Breast epithelium (tissue), 4 donors: Measurements from ENCODE around the gene DHX58. TPM values are rescaled to one million over a fixed set of nuclear protein-coding genes. Genes with fewer than 3 reads are reported as not detected.

Experiments used
- DNase-seq, 2 donors: peaks; one replicate each; pipeline ENCODE4 v3.0.0-alpha.2; 2019; ENCODE audit warnings: low spot score in 2 of 2
- H3K27ac ChIP-seq, 2 donors: fragments of 200-600 bp; sonication (generic) in 1 of 2; one replicate each; pipeline ENCODE4 v1.5.1; 2016 to 2019; ENCODE audit warnings: mild to moderate bottlenecking in 1 of 2
- H3K27me3 ChIP-seq, 2 donors: fragments of 200-600 bp; sonication (generic) in 1 of 2; one replicate each; pipeline versions ENCODE4 v1.5.1 to v1.6.0; 2017 to 2019; ENCODE audit warnings: control low read depth in 1 of 2, mild to moderate bottlenecking in 1 of 2
- H3K36me3 ChIP-seq: fragments of 200-600 bp; one replicate; pipeline ENCODE4 v1.5.1; 2019
- H3K4me1 ChIP-seq, 2 donors: fragments of 200-600 bp; sonication (generic); one replicate each; pipeline ENCODE4 v1.5.1; 2016 to 2019; ENCODE audit warnings: control low read depth in 1 of 2
- H3K4me3 ChIP-seq, 3 donors: fragments of 200-600 bp; sonication (generic); 1 replicate in 2 of 3; 2 replicates in 1 of 3; pipeline ENCODE4 v1.5.1; 2016 to 2019; ENCODE audit warnings: mild to moderate bottlenecking in 3 of 3, moderate library complexity in 2 of 3
- H3K9me3 ChIP-seq, 2 donors: fragments of 200-600 bp; sonication (generic) in 1 of 2; one replicate each; pipeline ENCODE4 v1.5.1; 2016 to 2019; ENCODE audit warnings: control low read depth in 1 of 2
- CTCF ChIP-seq, 3 donors: fragments of 450-650 bp; IDR thresholded peaks; one replicate each; pipeline ENCODE4 v1.5.1; 2016 to 2017; ENCODE audit warnings: antibody characterized with exemption in 3 of 3, mild to moderate bottlenecking in 3 of 3, moderate library complexity in 3 of 3
- POLR2A ChIP-seq: fragments of 450-650 bp; IDR thresholded peaks from one replicate; pipeline ENCODE4 v1.6.1; 2016; ENCODE audit warnings: antibody characterized with exemption, mild to moderate bottlenecking, moderate library complexity
- POLR2AphosphoS5 ChIP-seq, 3 donors: sonication (generic); formaldehyde crosslinking; IDR thresholded peaks; one replicate each; pipeline ENCODE4 v1.6.1; 2017; ENCODE audit warnings: antibody characterized with exemption in 3 of 3
- intact Hi-C: fragments of 100-400 bp; cut with DNase I; formaldehyde crosslinking; loops from one replicate; pipeline ENCODE4 v1.15.1; 2023; ENCODE audit warnings: low total_unique reads
- total RNA-seq, 3 donors: library from RNA; depleted of rRNA; stranded (reverse); fragments of >200 nt; gene quantifications; one replicate each; pipeline ENCODE4 v1.1.0, GENCODE V29; 2016

Gene DHX58
- total RNA-seq, 3 donors from 2014 or later, result 13.1 to 22.8 (median 13.4) TPM

DNA sequence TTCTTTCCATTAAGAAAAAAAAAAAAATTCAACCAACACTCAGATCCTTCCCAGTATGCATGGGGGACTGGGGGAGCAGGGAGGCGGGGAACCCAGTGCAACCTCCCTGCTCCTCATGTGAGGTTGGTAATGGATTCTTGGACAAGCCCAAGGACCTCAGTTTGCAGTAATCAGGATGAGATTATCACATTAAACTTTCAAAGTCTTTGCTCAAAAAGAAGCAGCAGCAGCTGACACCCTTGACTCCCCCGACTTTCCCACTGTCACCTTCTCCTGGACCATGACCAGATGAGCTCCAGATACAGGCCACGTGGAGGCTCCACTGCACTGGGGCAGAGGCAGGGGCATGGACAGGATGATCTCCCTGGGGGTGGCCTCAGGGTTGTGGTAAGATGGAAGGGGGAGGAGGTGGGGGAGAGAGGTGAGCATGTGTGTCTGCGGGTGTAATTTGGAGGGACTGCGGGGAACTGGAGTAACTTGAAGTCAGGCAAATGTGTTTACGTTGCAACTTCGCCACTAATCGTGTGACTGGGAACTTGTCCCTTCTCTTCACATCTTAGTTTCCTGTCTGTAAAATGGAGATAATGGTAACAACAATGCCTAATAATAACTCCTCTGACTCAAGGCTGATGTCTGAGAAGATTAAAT is 34.0 kb downstream of the DHX58 start:
- H3K36me3 ChIP-seq, result no peaks in the 10 kb centered on the region
- peaks cover 0 to 2% of the 10 kb centered on the region in 2 donors for H3K27me3 ChIP-seq
- H3K4me3 ChIP-seq, result no peak overlapping the region
- no peaks in the 10 kb centered on the region for H3K9me3 ChIP-seq
- H3K27ac ChIP-seq, result no peak overlapping the region
- intact Hi-C loops, result no loop called here
- no peaks in the 10 kb centered on the region for H3K4me1 ChIP-seq
- no peak for DNase-seq
- TF ChIP-seq POLR2AphosphoS5 (IDR thresholded peaks at IDR 0.05) (no peak), CTCF (IDR thresholded peaks at IDR 0.05) (no peak), POLR2A (no peak)

DNA sequence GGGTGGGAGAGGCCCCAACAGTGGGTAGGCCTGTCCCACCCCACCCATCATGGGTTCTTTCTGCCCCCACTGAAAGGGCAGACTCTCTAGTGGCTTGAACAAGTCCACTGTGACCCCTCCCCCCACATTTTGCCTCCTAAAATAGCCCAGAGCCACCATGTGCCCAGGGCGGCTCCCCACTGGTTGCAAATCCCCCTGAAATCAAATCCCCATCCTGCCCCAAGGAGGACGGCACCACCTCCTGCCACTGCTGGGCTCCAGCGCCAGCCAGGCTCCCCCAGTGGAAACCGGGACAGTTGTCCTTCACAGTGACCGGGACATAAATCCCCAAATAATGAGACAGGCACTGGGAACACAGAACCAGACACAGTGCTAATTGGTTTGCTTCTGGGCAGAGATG is 34.8 kb downstream of the DHX58 start:
- intact Hi-C loops, result no loop called here

DNA sequence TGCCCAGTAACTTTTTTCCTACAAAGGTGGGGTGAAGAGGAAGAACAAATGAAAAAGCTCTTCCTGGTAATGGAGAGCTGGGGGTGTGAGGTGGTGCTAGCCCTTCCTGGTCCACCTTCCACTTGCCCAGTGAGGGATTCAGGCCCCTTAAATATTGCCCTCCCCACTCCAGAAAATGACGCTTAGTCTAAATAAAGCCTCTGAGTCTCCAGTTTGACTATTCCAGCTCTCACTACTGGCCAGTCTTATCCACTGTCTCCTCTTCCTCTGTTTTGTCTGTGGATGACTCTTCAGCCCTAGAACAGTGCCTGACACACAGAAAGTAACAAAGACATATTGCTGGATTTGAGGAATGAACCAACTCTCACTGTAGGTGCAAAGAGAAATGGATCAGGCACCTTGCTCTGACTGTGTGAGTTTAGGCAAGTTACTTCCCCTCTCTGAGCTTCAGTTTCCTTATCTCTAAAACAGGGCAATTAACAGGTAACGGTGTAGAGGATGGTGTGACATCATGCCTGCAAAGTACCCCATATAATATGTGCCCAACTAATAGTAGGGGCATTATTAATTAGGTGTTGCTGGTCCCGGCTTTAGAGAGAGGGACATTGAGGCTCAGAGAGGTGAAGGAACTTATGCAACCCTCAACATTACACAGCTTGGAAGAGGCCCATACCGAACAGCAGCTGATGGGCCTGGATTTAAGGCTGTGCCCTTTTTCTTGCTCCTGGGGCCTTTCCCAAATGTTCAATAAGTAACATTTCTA is 35.5 kb downstream of the DHX58 start:
- TF ChIP-seq POLR2A (no peak), CTCF (IDR thresholded peaks at IDR 0.05) (no peak), POLR2AphosphoS5 (IDR thresholded peaks at IDR 0.05) (no peak)
- no peaks in the 10 kb centered on the region for H3K36me3 ChIP-seq
- intact Hi-C loops, result no loop called here

More for the DNA sequence above, 34.8 kb downstream of the DHX58 start:
- no peak overlapping the region for H3K27ac ChIP-seq
- no peaks in the 10 kb centered on the region for H3K9me3 ChIP-seq
- H3K4me1 ChIP-seq, result no peaks in the 10 kb centered on the region
- peaks cover under 1 to 4% of the 10 kb centered on the region in 2 donors for H3K27me3 ChIP-seq
- no peak for DNase-seq
- no peaks in the 10 kb centered on the region for H3K36me3 ChIP-seq
- no peak for TF ChIP-seq POLR2AphosphoS5 (IDR thresholded peaks at IDR 0.05)
- TF ChIP-seq CTCF (IDR thresholded peaks at IDR 0.05), result no peak
- TF ChIP-seq POLR2A, result no peak
- H3K4me3 ChIP-seq, result no peak overlapping the region

GRCh38 chr17:42075789-42076188 is 36.7 kb downstream of the DHX58 start:
- no peaks in the 10 kb centered on the region for H3K36me3 ChIP-seq
- H3K4me3 ChIP-seq, result no peak overlapping the region
- H3K27me3 ChIP-seq, result peaks cover 4 to 10% of the 10 kb centered on the region in 2 donors
- no peak for DNase-seq
- TF ChIP-seq POLR2AphosphoS5 (IDR thresholded peaks at IDR 0.05), result no peak
- no peak for TF ChIP-seq POLR2A
- TF ChIP-seq CTCF (IDR thresholded peaks at IDR 0.05), result no peak
- no peaks in the 10 kb centered on the region for H3K9me3 ChIP-seq
- no peak overlapping the region for H3K27ac ChIP-seq
- intact Hi-C loops, result no loop called here
- H3K4me1 ChIP-seq, result no peaks in the 10 kb centered on the region

More for the DNA sequence above, 35.5 kb downstream of the DHX58 start:
- no peak for DNase-seq
- Histone ChIP-seq H3K4me1 (no peaks in the 10 kb centered on the region), H3K27me3 (peaks cover 4 to 8% of the 10 kb centered on the region in 2 donors), H3K4me3 (no peak overlapping the region), H3K27ac (no peak overlapping the region), H3K9me3 (no peaks in the 10 kb centered on the region)
